Stimulated activated CD4-positive, alpha-beta T cell treated with anti-CD3 and anti-CD28 coated beads, Interleukin-15, amount 100 ng/mL, for 48 hours (primary cell): Measurements from ENCODE around the gene SLC16A4.
"Not testable (repeated sequence)": the region's sequence is repeated elsewhere in the genome, so short reads cannot be mapped to it uniquely, and the experiment has no call there.

Experiments used
- DNase-seq, 2 donors: peaks; one replicate each; pipeline ENCODE4 v3.0.0-alpha.2; 2020; ENCODE audit warnings: low read depth in 2 of 2

SLC16A4 gene

DNA sequence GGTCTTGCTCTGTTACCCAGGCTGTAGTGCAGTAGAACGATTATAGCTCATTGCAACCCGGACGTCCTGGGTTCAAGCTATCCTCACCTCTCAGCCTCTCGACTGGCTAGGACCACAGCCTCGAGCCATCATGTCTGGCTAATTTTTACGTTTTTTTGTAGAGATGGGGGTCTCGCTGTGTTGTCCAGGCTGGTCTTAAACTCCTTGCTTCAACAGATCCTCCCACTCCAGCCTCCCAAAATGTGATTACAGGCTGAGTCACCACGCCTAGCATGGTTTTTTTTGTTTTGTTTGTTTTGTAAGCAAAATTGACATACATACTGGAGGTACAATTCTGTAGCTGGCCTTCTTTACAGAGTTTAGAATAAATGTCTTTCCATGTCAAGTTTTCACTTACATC, 17.7 kb upstream of the SLC16A4 start:
- no peak for DNase-seq

DNA sequence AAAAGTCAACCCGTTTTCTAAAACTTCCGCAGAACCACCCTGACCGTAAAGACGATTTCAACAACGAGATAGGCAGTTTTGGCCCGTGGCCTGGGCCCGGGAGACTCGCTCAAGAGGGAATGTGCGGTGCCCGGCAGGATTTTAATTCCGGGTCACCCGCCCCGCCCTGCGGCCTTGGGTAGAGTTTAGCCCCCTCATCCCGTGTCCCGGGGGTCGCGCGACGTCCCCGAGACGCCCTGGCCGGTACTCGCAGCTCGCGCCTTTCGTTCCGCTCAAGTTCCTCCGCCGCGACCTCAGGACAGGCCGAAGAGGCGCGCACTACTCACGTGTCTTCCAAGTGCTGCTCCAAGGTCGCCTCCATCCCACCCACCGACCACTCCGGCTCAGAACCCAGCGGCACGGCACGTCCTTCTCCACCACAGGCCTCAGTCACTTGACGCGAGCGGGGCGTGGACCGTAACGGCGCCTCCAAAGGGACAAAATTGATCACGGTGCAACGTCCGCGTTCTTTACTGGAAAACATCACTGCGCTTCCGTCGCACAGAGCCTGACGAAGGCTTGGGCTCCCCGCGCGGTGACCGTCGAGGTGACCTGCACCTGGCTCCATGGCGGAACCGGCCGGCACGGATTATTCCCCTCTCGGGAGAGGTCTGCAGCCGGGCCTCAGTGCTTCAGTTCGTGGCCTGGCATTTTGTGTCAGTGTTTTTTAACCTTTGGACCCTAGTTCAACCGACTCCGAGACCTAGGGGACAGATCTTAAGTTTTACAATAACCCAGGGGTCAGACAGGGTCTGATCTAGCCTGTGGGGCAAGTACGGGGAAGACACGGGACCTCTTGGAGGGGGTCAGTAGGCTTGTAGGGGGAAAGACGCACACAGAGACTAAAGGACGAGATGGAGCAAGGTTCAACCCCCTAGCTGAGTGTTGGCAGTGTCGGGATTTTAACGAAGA, 16.7 kb upstream of the SLC16A4 start, which contains the start of gene LAMTOR5:
TSS of gene LAMTOR5 (minus strand) at position 435 of the 951 bp plus-strand sequence. CDS start at position 361, 74 bp downstream.
- DNase-seq, result peak; percentile 85 to 87

DNA sequence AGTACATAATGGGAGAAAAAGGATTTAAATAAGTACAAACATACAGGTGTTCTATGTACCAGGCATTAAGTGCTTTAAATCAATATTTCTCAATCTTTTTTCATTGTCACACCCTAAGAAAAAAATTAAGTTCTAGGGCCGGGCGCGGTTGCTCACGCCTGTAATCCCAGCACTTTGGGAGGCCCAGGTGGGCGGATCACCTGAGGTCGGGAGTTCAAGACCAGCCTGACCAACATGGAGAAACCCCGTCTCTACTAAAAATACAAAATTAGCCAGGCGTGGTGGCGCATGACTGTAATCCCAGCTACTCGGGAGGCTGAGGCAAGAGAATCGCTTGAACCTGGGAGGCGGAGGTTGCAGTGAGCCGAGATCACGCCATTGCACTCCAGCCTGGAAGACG, 15.6 kb upstream of the SLC16A4 start:
- DNase-seq, result not testable (repeated sequence)

DNA sequence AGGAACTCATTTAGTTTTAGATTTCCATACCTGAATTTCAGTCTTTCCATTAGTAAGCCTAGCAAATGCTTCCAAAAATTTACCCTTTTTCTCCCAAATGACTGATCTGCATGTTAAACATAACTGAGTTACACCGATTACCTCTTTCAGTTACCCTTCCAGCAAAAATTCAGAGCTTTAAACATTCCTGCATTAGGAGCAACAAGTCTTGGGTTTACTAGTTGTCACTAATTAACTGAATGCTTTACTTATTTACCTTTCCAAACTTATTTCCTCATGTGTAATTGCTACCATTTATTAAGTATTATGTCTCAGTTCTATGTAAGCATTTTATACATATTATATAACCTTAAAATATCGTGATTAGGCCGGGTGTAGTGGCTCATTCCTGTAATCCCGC, 13.6 kb upstream of the SLC16A4 start:
- no peak for DNase-seq

DNA sequence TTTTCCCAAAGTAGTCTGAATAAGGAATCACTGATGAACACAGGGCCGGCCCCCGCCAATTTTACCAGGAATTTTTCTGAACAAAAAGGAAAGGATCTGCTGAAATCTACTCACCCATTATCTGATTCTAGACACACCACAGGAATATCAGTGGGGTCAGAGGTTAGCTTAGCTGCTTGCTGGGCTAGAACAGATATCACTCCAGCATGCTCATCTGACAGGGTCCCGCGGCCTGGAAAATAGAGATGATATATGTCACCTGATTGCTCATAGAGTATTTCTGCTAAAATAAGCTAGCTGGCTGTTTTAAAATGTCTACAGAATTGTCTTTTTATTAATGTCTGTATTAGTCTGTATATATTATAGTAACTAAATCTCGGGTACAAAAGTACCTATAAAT, 13.0 kb upstream of the SLC16A4 start:
- no peak for DNase-seq

DNA sequence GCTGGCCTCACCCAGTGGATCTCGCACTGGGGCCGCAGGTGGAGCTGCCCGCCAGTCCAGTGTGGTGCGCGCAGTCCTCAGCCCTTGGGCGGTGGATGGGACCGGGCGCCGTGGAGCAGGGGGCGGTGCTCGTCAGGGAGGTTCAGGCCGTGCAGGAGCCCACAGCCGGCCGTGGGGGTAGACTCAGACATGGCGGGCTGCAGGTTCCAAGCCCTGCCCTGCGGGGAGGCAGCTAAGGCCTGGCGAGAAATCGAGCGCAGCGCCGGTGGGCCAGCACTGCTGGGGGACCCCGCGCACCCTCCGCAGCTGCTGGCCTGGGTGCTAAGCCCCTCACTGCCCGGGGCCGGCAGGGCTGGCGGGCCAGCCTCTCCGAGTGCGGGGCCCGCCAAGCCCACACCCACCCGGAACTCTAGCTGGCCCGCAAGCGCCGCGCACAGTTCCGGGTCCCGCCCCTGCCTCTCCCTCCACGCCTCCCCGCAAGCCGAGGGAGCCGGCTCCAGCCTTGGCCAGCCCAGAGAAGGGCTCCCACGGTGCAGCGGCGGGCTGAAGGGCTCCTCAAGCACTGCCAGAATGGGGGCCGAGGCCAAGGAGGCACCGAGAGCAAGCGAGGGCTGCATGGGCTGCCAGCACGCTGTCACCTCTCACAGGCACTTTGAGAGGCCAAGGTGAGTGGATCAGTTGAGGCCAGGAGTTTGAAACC, 5.6 kb upstream of the SLC16A4 start:
- DNase-seq, result not testable (repeated sequence)

DNA sequence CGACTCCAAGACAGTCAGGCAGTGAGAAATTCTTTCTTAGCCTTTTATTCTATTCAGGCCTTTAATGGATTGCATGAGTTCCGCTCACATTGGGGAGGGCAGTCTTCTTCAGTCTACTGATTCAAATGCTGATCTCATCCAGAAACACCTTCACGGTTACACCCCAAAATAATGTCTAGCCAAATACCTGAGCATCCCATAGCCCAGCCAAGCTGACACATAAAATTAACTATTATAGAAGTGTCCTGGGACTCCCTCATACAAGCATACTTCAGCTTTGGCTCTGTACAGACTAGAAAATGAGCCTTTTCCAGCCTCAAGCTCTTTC, 3.6 kb upstream of the SLC16A4 start:
- no peak for DNase-seq

DNA sequence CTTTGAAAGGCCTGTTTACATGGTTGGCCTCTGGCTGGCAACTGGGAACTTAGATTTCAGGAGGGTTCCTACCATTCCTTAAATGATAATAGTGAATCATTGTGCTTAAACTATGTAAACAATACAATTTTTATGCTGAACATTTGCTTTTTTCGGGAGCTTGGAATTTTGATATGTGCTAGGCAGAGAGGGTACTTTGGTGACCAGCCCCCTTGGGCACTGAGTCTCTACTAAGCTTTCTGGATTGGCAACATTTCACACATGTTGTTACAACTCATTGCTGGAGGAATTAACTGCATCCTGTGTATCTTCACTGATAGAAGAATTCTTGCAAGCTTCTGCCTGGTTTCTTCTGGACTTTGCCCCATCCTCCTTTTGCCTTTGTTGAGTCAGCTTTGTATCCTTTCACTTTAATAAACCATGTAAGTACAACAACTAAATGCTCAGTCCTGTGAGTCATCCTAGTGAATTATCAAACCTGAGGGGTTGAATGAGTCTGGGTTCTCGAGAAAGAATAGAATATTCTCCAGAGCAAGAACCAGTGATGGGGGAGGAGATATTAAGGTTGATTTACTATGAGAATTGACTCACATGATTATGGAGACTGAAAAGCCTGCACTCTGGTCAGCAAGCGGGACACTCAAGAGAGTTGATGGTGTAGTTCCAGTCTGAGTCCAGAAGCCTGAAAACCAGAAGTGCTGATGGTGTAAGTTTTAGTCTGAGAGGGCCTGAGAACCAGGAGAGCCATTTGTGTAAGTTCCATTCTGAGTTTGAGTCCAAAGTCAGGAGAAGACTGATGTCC, 3.1 kb upstream of the SLC16A4 start:
- no peak for DNase-seq

DNA sequence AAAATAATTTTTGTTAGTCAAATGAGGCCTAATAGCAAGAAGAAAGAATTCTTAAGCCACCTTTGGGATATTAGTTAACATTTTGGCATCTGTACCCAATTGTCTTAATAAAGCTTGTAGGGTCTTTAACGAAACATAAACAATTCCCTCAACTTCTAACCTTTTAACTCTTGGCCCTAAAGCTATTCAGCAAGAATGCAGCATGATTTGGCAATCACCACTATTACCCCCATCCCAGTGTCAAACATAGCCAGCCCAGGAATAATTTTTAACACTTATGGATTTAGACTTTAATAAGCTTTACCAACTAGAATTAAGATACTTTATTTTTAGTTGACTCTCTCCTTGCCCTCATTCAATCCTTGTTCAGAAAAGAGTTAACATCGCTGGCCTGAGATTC, 2.5 kb upstream of the SLC16A4 start:
- no peak for DNase-seq

DNA sequence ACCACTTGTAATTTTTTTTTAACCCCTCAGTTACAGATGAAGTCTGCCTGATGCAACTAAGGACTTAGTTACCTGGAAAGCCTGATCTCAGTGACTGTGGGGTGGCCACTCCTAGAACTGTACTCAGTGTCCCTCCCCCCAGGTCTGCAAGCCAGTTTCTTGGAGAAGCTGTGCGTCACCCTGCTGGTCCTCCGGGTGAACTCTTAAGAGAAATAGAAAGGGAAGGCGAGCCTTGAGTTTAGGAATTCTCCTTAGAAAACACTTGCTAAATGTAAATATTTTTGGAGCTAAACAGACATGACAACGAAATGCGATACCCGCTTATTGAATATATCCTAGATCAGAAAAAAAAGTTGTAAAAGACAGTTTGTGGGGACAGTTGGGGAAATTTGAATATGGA, 730 bp downstream of the SLC16A4 start:
- no peak for DNase-seq

DNA sequence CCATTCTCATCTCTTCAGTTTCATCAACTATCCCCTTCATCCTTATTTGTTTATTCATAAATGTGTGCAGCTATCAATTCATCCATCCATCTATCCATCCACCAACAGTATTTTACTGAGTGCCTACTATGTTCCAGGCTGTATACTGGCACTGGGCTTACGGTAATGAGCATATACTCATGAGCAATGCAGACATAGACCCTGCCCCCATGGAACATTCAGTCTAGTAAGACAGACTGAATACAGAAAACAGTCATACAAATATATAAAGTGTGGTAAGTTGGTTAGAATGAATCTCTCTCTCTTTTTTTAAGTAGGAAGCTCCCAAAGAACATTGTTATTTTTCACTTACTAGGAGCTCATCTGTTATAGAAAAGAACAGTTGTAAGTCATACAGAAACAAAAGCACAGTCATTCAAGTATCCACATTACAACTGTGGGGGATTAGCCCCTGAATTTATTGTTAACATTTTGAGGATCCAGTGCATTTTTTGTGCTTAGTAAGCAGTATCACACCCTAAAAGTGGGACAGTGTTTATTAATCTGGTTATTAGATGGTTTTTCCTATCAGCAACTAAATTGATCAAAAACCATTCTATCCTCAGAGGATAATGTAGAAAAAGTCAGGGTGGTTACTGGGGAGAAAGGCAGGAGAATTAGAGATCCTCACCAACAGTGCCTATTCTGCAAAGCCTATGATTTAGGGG, 3.6 kb downstream of the SLC16A4 start:
- DNase-seq, result no peak

DNA sequence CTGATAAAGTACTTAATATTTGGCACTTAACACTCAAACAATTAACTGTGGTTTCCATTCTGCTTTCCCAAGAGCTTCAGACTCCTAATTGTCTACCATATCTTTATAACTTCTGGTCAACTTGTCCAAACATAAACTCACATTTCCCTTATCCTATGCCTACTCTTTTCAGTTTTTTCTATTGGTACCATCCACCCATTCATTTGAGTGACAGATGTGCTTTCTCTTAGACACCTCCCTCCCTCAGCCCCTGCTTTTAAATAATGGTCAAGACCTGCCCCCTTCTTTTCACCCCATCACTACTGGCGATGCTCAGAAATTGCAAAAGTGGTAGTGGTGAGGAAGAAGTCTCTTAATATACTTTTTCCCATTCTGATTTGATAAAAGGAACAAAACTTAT, 5.5 kb downstream of the SLC16A4 start:
- DNase-seq, result no peak

DNA sequence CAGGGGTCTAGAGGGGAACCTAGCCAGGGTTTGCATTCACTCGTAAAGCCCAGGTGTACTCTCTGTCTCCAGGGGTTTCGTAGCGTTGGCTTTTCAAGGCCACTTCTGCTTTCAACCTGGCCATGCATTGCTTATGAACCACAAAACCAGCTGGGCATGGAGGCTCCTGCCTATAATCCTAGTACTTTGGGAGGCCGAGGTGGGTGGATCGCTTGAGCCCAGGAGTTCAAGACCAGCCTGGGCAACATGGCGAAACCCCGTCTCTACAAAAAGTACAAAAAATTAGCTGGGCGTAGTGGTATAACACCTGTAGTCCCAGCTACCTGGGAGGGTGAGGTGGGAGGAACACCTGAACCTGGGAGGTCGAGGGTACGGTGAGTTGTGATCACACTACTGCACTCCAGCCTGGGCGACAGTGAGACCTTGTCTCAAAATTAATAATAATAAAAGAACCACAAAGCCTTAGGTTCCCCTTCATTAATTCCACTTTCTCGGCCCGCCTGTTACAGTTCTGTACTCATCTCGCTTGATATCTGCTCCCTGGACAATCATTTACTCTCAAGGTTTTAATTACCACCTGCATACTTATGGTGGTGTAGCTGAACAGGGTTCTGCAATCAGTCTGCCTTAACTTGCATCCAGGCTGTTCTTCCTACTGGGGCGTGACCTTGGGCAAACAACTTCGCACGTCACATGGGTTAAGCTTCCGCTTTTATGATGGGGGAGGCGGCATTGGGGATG, 6.1 kb downstream of the SLC16A4 start:
- no peak for DNase-seq

DNA sequence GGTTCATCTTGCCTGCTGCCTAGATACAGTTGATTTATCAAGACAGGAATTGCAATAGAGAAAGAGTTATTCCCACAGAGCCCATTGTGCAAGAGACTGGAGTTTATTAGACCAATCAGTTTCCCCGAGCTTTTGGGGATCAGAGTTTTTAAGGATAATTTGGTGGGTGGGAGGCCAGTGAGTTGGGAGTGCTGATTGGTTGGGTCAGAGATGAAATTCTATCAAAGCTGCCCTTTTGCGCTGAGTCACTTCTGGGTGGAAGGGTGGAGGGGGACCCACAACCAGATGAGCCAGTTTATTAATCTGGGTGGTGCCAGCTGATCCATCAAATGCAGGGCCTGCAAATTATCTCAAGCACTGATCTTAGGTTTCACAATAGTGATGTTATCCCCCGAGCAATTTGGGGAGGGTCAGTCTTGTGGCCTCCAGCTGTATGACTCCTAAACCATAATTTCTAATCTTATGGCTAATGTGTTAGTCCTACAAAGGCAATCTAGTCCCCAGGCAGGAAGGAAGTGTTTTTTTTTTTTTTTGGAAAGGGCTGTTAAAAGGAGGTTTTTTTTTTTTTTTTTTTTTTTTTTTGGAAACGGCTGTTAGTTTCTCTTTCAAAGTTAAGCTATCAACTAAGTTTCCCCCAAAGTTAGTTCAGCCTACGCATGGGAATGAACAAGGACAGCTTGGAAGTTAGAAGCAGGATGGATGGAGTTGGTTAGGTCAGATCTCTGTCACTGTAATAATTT, 7.4 kb downstream of the SLC16A4 start:
- DNase-seq, result no peak

DNA sequence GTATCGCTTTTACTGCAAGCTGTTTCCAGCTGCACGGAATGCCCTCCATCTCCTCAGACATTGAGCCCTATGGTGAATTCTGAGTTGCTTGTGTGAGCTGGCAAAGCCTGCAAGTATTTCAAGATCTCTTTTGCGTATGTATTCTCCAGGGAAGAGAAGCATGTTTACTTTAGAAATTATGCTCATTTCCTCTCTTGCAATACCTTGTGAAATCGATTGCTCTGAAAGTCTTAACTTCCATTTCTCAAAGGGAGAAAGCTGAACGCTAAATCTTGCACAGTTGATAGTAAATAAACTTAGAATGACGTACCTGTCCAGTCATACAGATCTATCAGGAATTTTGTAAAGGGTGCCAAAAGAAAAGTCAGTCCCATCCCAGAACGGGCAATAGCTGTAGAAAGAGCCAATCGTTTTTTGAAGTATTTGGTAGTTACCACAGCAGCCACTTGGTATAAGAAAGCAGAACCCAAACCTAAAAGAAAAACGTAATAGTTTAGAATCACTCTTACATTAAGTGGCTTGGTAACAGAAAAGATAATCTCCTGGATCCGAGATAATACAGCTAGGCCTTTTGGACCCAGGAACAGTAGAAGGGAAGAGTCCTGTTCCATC, 10.0 kb downstream of the SLC16A4 start:
- no peak for DNase-seq

DNA sequence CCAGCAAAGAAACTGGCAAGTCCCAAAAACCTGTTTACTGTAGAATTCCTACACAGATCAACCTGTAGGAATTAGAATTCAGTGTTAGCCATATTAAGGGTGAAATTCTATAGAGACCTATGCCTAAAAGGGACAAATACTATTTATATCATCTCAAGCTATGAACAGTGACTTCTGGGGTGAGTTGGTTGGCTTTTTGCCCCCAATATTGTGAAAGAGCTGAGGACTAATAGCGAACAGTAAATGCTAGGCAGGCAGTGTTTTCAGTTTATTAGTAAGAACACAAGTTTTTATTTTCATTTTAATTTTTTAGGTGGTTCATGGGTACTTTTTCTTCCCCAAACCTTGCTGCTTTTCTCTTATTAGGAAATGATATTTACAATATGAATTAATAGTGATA, 15.3 kb downstream of the SLC16A4 start:
- DNase-seq, result no peak

DNA sequence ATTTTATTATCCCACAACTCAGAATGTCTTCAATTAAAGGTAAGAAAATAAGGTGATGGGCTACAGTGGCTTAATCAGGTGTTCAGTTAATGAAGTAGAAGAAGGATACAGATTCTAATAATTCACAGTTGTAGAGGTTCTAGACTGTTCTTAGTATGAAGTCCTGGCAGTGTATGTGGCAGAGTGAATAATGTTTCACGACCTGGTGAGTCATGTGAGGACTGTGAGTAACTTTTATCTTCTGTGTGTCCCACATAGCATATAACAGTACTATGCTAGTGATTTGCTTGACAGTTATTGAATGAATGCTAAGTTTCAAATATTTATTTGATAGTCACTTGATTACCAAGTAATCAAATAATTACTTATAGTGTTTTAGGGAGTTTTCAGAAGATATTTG, 20.0 kb downstream of the SLC16A4 start:
- DNase-seq, result peak in 1 of 2 donors; percentile 11

DNA sequence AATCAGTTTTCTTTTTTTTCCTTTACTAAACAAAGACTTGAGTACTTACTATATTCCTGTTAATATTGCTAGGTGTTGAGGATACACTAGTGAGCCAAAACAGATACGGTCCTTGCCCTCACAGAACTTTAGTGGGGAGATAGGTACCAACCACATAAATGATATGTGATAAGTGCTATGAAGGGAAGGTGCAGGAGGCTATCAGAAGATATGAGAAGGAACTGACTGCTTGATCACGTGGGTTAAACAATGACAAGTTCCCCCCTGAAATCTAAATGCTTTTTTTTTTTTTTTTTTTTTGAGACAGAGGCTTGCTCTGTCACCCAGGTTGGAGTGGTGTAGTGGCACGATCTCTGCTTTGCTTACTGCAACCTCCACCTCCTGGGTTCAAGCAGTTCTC, 26.6 kb downstream of the SLC16A4 start:
- DNase-seq, result no peak

DNA sequence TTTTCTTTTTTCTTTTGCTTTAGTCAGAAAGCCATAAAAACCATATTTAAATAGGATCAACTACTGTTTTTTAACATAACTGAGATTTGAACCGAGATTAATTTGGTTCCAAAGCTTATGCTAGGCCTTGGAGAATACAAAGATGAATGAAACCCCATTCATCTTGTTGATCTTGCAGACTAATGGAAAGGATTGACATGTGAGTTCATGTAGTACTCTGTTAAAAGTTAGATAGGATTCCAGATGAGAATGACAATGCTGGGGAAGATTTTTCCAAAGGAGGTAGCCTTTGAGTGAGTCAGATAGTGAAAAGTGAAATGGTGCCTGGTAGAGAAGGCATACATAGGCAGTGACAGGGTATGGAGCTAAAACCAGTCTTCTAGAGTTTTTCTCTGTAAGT, 29.0 kb downstream of the SLC16A4 start:
- no peak for DNase-seq

DNA sequence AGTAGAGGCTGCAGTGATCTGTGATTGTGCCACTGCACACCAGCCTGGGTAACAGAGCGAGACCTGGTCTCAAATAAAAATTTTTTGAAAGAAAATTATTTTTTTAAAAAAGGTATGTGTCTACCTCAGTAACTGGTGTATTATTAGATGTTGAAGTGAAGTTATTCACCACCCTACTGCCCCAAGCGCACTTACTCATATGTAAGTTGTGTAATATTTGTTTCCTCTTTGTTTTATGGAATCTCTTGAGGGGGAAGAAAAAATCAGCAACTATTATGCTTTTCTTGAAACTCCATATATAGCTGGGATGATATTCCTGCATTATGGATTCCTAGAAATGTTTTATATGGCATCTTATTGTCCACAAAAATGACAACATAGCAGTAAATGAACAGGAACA, 30.4 kb downstream of the SLC16A4 start:
- DNase-seq, result no peak
